Lower leg skin (tissue), 3 donors: ENCODE data around the gene IFI35.

Experiments
- POLR2A ChIP-seq, 2 donors: fragments of 450-650 bp; IDR thresholded peaks; one replicate each; pipeline ENCODE4 v1.6.1; 2016 to 2017; ENCODE audit warnings: antibody characterized with exemption in 2 of 2, mild to moderate bottlenecking in 1 of 2, moderate library complexity in 1 of 2
- TF ChIP-seq, protein P1 (sequence below), 3 donors: fragments of 450-650 bp; IDR thresholded peaks; one replicate each; pipeline ENCODE4 v1.5.1; 2016; ENCODE audit warnings: antibody characterized with exemption in 3 of 3, mild to moderate bottlenecking in 3 of 3, moderate library complexity in 2 of 3

DNA sequence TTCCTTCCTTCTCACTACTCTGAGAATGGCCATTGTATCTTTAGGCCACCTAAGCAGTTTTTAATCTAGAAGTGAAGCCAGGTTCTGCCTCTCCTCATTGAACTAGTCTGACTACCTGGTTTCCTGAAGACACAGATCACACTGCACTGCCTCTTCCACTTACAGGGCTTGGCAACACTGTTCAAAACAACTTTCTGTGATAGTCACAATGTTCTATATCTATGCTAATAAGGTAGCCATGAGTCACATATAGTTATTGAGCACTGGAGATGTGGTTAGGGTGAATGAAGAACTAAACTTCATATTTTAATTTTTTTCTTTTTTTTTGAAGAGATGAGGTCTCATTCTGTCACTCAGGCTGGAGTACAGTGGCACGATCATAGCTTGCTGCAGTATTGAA is 45.4 kb downstream of the IFI35 start:
- TF ChIP-seq, protein P1, sequence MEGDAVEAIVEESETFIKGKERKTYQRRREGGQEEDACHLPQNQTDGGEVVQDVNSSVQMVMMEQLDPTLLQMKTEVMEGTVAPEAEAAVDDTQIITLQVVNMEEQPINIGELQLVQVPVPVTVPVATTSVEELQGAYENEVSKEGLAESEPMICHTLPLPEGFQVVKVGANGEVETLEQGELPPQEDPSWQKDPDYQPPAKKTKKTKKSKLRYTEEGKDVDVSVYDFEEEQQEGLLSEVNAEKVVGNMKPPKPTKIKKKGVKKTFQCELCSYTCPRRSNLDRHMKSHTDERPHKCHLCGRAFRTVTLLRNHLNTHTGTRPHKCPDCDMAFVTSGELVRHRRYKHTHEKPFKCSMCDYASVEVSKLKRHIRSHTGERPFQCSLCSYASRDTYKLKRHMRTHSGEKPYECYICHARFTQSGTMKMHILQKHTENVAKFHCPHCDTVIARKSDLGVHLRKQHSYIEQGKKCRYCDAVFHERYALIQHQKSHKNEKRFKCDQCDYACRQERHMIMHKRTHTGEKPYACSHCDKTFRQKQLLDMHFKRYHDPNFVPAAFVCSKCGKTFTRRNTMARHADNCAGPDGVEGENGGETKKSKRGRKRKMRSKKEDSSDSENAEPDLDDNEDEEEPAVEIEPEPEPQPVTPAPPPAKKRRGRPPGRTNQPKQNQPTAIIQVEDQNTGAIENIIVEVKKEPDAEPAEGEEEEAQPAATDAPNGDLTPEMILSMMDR (IDR thresholded peaks at IDR 0.05) = no peak
- TF ChIP-seq POLR2A (IDR thresholded peaks at IDR 0.05) = no peak
